Esophagus muscularis mucosa (tissue), 4 donors: ENCODE data around the gene TMEM229B. TPM values are rescaled to one million over a fixed set of nuclear protein-coding genes. Genes with fewer than 3 reads are reported as not detected.

Experiments used
- DNase-seq: peaks from one replicate; pipeline ENCODE4 v3.0.0-alpha.2; 2017; ENCODE audit errors: extremely low spot score
- H3K27ac ChIP-seq, 4 donors: fragments of 200-600 bp; sonication (generic); replicated peaks in 1 of 4; 1 replicate in 3 of 4; 2 replicates in 1 of 4; pipeline ENCODE4 v1.5.1; 2016 to 2019; ENCODE audit warnings: mild to moderate bottlenecking in 1 of 4
- H3K27me3 ChIP-seq, 4 donors: fragments of 200-600 bp; sonication (generic); one replicate each; pipeline versions ENCODE4 v1.5.1 to v1.6.0; 2016 to 2019
- H3K36me3 ChIP-seq, 4 donors: fragments of 200-600 bp; sonication (generic); one replicate each; pipeline ENCODE4 v1.5.1; 2016 to 2019
- H3K4me1 ChIP-seq, 4 donors: fragments of 200-600 bp; sonication (generic); one replicate each; pipeline ENCODE4 v1.5.1; 2016 to 2019
- H3K4me3 ChIP-seq, 4 donors: fragments of 200-600 bp; sonication (generic); 1 replicate in 2 of 4; 2 replicates in 2 of 4; pipeline ENCODE4 v1.5.1; 2016 to 2019; ENCODE audit warnings: mild to moderate bottlenecking in 4 of 4, moderate library complexity in 1 of 4
- H3K9me3 ChIP-seq, 4 donors: fragments of 200-600 bp; sonication (generic); 1 replicate in 3 of 4; 2 replicates in 1 of 4; pipeline ENCODE4 v1.5.1; 2016 to 2019
- EP300 ChIP-seq: sonication (generic); formaldehyde crosslinking; IDR thresholded peaks from one replicate; pipeline ENCODE4 v1.6.1; 2017; ENCODE audit warnings: antibody characterized with exemption
- POLR2A ChIP-seq: fragments of 450-650 bp; IDR thresholded peaks from one replicate; pipeline ENCODE4 v1.6.1; 2017; ENCODE audit warnings: antibody characterized with exemption, moderate library complexity, mild to moderate bottlenecking, low read depth
- POLR2AphosphoS5 ChIP-seq, 2 donors: sonication (generic); formaldehyde crosslinking; IDR thresholded peaks; one replicate each; pipeline ENCODE4 v1.6.1; 2017; ENCODE audit warnings: antibody characterized with exemption in 2 of 2
- WGBS: methylation state at CpG from one replicate; pipeline ENCODE4 v1.1.5; 2018; 5-methylcytosine and 5-hydroxymethylcytosine counted together
- intact Hi-C: fragments of 100-400 bp; cut with DNase I; formaldehyde crosslinking; loops from one replicate; pipeline ENCODE4 v1.15.1; 2023
- total RNA-seq, 4 donors: library from RNA; depleted of rRNA; stranded (reverse); fragments of >200 nt; gene quantifications; one replicate each; pipeline versions ENCODE4 v1.1.0 to v1.2.1, GENCODE V29; 2016
- TF ChIP-seq, protein P1 (sequence below), 3 experiments: fragments of 200-600 bp in 2 of 3; fragments of 450-650 bp in 1 of 3; sonication (generic) in 2 of 3; IDR thresholded peaks; one replicate each; pipeline ENCODE4 v1.5.1; 2017 to 2019; ENCODE audit warnings: antibody characterized with exemption in 3 of 3, mild to moderate bottlenecking in 2 of 3, moderate library complexity in 1 of 3

Gene TMEM229B
- total RNA-seq, 4 donors from 2014 or later, result 2.0 to 4.2 (median 3.4) TPM

- no peak for DNase-seq
- Histone ChIP-seq H3K36me3 (no peaks in the 10 kb centered on the region), H3K27ac (no peak overlapping the region), H3K4me3 (no peak overlapping the region), H3K4me1 (peaks cover 0 to 10% (median 5%) of the 10 kb centered on the region in 4 donors), H3K27me3 (no peaks in the 10 kb centered on the region), H3K9me3 (no peaks in the 10 kb centered on the region)
- intact Hi-C loops, result no loop called here
- 86% methylated on average over 5 of the region's 5 CpGs for WGBS
- TF ChIP-seq EP300, result no peak
- TF ChIP-seq, protein P1, sequence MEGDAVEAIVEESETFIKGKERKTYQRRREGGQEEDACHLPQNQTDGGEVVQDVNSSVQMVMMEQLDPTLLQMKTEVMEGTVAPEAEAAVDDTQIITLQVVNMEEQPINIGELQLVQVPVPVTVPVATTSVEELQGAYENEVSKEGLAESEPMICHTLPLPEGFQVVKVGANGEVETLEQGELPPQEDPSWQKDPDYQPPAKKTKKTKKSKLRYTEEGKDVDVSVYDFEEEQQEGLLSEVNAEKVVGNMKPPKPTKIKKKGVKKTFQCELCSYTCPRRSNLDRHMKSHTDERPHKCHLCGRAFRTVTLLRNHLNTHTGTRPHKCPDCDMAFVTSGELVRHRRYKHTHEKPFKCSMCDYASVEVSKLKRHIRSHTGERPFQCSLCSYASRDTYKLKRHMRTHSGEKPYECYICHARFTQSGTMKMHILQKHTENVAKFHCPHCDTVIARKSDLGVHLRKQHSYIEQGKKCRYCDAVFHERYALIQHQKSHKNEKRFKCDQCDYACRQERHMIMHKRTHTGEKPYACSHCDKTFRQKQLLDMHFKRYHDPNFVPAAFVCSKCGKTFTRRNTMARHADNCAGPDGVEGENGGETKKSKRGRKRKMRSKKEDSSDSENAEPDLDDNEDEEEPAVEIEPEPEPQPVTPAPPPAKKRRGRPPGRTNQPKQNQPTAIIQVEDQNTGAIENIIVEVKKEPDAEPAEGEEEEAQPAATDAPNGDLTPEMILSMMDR (IDR thresholded peaks at IDR 0.05), result no peak
- no peak for TF ChIP-seq POLR2A
- no peak for TF ChIP-seq POLR2AphosphoS5 (IDR thresholded peaks at IDR 0.05)
Measured at GRCh38 chr14:67435603-67436002, 52.9 kb downstream of the TMEM229B start.

DNA sequence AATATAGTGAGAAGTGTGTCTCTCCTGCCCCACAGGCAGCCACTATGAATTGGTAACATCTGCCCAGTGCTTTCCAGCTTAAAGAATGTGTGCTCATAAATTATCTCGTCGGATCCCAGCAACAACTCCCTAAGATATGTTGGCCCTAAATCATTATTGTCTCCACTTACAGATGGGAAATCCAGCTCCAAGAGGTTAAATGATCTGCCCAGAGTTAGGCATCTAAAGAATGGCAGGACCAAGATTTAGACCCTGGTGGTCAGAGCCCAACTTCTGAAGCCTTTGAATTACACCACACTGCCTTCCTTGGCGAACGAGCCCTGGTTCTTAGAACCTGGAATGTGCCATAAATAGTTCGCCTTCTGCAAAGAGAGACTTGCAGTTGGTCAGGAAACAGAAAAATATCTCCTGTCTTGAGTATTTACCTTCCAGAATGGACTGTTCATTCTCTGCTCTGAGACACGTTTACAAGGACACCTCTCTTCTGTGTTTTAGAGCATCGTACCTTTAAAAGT is 56.4 kb downstream of the TMEM229B start:
- Histone ChIP-seq H3K36me3 (no peaks in the 10 kb centered on the region), H3K4me1 (peaks cover 0 to 15% (median 9%) of the 10 kb centered on the region in 4 donors), H3K27me3 (no peaks in the 10 kb centered on the region), H3K4me3 (no peak overlapping the region), H3K9me3 (no peaks in the 10 kb centered on the region), H3K27ac (no peak overlapping the region)
- intact Hi-C loops, result no loop called here
- TF ChIP-seq POLR2A (no peak), POLR2AphosphoS5 (IDR thresholded peaks at IDR 0.05) (no peak), EP300 (no peak)
- TF ChIP-seq, protein P1 (IDR thresholded peaks at IDR 0.05), result no peak
- WGBS, result 51% methylated on average over 7 of the region's 7 CpGs
- no peak for DNase-seq

DNA sequence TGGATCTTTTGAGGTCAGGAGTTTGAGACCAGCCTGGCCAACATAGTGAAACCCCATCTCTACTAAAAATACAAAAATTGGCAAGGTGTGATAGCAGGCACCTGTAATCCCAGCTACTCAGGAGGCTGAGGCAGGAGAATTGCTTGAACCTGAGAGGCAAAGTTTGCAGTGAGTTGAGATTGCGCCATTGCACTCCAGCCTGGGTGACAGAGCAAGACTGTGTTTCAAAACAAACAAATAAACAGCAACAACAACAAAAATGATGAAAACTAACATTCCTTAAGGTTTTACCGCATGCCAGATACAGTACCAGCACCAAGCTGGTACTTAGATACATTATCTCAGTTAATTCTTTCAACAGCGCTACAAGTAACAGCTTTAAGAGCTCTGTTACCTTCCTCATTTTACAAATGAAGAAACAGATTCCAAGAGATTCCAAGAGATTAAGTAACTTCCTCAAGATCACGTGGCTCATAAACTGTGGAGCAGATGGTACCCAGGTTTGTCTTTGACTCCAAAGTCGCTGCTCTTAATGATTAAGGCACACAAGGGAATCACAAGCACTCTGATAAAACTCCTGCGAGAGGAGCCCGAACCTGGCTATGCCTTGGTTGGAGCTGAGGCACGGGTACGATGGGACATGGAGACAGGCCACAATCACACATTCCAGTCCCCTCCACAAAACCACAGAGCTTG is 58.9 kb downstream of the TMEM229B start:
- no peaks in the 10 kb centered on the region for H3K9me3 ChIP-seq
- H3K27me3 ChIP-seq, result peaks cover 0 to 10% (median 2%) of the 10 kb centered on the region in 4 donors
- peaks cover 0 to 19% (median 14%) of the 10 kb centered on the region in 4 donors for H3K4me1 ChIP-seq
- no peaks in the 10 kb centered on the region for H3K36me3 ChIP-seq
- no peak overlapping the region for H3K27ac ChIP-seq
- no peak for DNase-seq
- TF ChIP-seq EP300 (no peak), POLR2A (no peak), POLR2AphosphoS5 (IDR thresholded peaks at IDR 0.05) (no peak)
- TF ChIP-seq, protein P1 (IDR thresholded peaks at IDR 0.05), result no peak
- intact Hi-C loops, result loop anchor here (5.0 kb wide), 1 partner anchor 273 kb away; the partner anchor contains the start of gene RDH12
- H3K4me3 ChIP-seq, result no peak overlapping the region
- 90% methylated on average over 9 of the region's 9 CpGs for WGBS

DNA sequence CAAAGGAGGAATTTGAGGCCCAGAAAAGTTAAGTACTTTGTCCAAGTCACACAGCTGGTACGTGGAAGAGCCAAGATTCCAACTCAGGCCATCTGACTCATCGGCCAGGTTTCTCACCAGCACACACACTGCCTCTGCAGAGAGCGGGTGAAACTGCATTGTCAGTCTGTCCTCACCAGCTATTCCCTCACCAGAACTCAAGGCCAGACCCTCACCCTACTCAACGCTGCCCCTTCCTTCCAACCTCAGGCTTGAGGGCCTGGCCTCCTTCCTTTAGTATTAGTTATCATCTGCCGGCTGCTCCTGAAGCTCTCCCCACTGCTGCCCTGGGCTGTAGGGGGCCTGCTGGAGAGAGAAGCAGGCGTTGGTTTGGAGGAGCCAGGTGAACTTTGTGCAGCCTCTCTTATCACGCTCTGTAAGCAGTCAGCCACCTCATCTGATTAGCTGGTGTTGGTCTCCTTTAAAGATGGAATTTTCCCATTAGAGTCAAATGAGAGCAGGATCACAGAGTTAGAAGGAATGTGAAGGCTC is 60.0 kb downstream of the TMEM229B start:
- Histone ChIP-seq H3K4me1 (peaks cover 0 to 19% (median 14%) of the 10 kb centered on the region in 4 donors), H3K9me3 (no peaks in the 10 kb centered on the region), H3K27ac (no peak overlapping the region), H3K27me3 (peaks cover 0 to 13% (median 2%) of the 10 kb centered on the region in 4 donors), H3K36me3 (no peaks in the 10 kb centered on the region), H3K4me3 (no peak overlapping the region)
- no peak for TF ChIP-seq POLR2A
- TF ChIP-seq, protein P1 (IDR thresholded peaks at IDR 0.05), result no peak
- DNase-seq, result no peak
- intact Hi-C loops, result loop anchor here (5.0 kb wide), 1 partner anchor 274 kb away; the partner anchor contains the start of gene RDH12
- 91% methylated on average over 7 of the region's 7 CpGs for WGBS
